ENCODE data around the gene MLLT3. TPM values are rescaled to one million over a fixed set of nuclear protein-coding genes. Genes with fewer than 3 reads are reported as not detected.

The MLLT3 gene
- total RNA-seq, 1 donor from 2014 or later = 50.7 TPM

GRCh38 chr9:20490246-20490834 is 132.0 kb downstream of the MLLT3 start:
- intact Hi-C loops (cut with micrococcal nuclease) = no loop called here

DNA sequence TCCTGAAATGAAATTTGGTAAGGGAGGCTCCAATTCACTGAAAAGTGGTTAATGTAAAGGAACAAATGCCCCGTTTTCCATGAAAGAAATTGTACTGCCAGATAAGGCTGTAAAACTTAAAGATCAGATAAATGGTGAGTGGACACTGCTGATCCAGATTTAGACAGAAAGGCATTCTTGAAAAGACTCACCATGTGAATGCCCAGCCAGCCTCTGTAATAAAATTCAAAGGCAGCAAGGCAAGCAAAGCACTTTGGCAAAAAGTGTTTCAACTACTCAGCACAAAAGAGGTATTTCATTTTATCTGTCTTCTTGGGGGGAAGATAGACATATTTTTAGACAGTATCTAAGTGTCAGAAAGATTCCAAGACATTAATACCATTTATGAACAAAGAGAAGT is 133.6 kb downstream of the MLLT3 start:
- intact Hi-C loops (cut with micrococcal nuclease) = no loop called here

DNA sequence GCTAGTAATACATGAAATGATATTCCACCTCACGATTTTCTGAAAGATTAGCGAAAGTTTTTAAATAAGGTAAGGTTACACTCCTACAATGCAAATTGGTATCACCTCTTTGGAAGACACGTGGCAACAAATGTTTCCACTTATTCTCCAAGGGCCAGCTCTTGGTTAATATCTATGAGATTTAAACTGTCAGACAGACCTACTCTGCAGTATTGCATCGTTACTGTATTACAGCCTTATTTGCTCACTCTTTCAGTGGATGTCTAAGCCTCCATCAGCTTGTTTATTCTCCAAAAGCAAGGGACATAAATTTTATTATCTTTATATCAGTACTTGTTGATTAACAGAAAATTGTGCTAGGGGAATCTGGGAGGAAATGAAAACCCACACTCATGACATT is 135.7 kb downstream of the MLLT3 start:
- intact Hi-C loops (cut with micrococcal nuclease) = no loop called here

DNA sequence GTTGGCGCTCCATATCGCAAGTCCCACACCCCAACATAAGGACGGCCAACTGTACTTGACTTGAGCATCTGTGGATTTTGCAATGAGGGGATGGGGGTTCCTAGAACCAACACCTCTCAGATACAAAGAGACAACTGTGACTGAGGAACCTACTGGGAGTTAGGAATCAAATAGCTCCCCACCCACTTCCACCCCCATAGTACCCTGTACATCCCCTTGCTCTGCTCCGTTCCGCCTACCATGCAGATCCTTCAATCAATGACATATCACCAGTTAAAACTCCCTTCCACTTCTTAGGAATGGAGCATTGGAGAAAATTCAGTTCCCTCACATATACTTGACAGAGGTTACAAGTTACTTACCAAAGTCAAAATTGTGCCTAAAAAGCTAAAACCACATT is 140.9 kb downstream of the MLLT3 start:
- intact Hi-C loops (cut with micrococcal nuclease) = no loop called here

- intact Hi-C loops (cut with micrococcal nuclease) = no loop called here
These were observed 142.1 kb downstream of the MLLT3 start for GRCh38 chr9:20480249-20480648.

DNA sequence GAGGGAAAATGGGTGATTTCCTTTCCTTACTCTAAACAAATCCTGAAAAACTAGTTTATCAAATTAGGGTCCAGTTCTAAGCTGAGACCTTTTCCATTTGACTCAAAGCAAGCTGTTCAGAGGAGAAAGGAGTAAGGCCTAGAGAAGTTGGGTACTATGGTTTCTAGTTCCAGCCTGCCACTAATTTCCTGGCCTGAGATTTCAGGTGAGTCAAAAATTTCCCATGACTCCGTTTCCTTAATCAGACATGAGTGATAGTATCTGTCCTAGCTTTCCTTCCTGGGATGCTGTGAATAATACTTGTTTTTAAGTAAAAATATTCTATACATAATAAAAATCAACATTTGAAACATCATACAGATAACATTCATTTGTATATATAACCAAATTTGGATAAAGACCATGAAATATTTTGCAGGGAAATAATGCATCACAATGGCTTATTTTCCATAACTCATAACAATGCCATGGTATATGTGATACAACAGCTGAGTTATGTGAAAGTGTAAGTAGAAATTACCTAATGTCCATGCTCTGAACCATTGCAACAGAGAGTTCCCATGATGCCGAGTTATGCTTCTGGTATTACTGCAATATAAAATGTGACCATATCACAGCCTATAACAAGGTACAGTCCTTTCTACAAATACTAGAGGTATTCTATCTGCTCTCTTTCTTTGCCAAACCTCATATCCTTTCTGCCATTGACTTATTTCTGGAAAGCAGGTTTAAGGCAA is 142.7 kb downstream of the MLLT3 start:
- intact Hi-C loops (cut with micrococcal nuclease) = no loop called here

GRCh38 chr9:20478786-20479185 is 143.5 kb downstream of the MLLT3 start:
- intact Hi-C loops (cut with micrococcal nuclease) = no loop called here

DNA sequence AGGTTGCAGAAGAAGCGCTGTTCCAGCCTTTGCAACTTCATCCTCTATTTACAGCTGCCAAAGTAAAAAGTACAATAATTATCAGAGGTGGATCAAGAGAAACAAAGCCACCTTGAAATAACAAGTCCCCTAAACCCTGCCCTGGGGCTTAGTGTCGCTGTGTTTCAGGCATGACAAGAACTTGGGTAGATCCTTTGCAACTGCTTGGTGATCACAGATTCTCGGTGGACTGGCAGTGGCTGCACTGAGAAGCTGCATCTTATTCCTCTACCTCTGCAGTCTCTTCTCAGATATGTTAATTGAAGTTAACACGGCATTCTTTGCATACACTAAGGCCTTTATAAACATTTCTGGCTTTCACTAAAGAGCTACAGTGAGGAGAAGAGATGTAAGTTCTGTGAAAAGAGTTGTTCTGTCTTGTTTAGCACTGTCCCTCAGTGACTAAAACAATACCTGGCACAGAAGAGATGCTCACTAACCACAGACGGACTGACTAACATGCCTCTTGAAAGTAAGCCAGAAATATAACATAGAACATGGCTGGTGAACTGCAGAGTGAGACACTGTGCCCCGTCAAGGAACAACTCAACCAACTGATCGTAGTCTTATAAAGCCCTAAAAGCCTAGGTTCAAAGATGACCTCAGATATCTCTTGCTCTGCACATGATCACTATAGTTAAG is 144.2 kb downstream of the MLLT3 start:
- intact Hi-C loops (cut with micrococcal nuclease) = no loop called here

DNA sequence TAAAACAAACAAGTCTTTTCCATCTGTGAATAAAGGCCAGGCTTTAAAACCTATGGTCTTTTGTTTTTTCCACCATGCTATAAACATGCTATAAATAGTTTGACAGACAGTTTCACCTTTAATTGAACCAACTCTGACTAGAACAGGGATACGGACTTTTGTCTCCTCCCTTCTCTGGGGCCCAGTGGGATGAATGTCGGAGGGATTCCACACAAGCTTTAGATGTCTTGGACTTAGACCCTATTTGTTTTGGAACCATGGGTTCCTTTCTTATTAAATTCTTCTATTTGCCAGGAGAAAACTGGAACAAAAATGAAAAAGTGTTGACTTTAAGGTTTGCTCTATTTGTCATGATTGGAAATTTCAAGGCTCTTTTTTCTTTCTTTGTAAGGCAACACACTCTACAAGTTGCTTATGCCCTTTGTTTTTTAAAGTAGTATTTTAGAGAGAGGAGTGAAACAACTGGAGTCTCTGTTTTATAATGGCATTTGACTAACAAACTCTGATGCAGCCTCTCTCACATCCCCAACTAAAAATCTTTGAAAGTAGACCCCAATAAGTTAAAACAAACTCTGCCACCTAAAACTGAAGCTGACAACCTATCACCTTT is 145.3 kb downstream of the MLLT3 start:
- intact Hi-C loops (cut with micrococcal nuclease) = no loop called here

GRCh38 chr9:20474496-20474895 is 147.8 kb downstream of the MLLT3 start:
- intact Hi-C loops (cut with micrococcal nuclease) = loop anchor here (5.0 kb wide), 1 partner anchor 52 kb away; no protein-coding TSS in a partner anchor

DNA sequence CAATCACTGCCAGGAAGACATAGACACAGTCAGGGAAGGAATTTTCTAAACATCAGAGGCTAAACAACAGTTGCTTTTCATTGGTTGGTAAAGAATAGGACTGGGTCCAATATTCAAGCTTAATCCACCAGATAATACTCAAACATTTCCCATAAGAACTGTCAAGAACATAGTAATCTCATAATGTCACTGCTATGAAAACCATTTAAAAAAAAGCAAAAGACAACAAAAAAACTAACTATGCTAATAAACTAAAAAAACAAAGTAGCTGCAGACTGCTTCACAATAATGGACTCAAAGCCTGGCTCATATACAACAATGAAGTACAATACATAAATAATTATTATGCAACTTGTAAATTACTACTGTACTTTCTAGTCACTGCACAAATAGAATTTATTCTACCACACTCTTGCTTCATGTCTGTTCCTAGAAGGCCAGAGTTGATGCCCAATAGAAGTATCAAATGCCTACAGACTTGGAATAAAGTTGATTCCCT is 148.7 kb downstream of the MLLT3 start:
- intact Hi-C loops (cut with micrococcal nuclease) = loop anchor here (5.0 kb wide), 1 partner anchor 51 kb away; no protein-coding TSS in a partner anchor

- intact Hi-C loops (cut with micrococcal nuclease) = loop anchor here (5.0 kb wide), 1 partner anchor 50 kb away; no protein-coding TSS in a partner anchor
These were observed 149.8 kb downstream of the MLLT3 start for GRCh38 chr9:20472342-20473045.

GRCh38 chr9:20466328-20467008 is 155.8 kb downstream of the MLLT3 start:
- intact Hi-C loops (cut with micrococcal nuclease) = no loop called here

DNA sequence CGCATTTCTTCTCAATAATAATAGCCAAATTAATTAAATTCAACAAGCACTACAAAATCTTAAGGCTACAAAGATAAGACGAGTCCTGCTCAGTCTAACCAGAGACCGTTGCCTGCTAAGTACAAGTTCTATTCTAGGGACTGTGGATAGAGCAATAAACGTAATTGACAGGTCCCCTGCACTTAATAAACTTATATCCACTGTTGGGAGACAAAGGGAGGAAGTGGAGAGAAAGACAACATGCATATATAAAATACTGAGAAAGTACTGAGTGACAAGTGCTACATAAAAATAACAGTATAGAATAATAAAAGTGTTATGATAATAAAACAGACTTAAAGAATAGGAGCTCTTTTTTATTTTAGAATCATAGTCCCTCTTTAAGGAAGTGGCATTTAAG is 158.1 kb downstream of the MLLT3 start:
- intact Hi-C loops (cut with micrococcal nuclease) = no loop called here

- intact Hi-C loops (cut with micrococcal nuclease) = no loop called here
These were observed 158.5 kb downstream of the MLLT3 start for GRCh38 chr9:20463823-20464222.

- intact Hi-C loops (cut with micrococcal nuclease) = no loop called here
These were observed 159.9 kb downstream of the MLLT3 start for GRCh38 chr9:20462410-20462809.

GRCh38 chr9:20447291-20447690 is 175.0 kb downstream of the MLLT3 start:
- intact Hi-C loops (cut with micrococcal nuclease) = no loop called here

- intact Hi-C loops (cut with micrococcal nuclease) = no loop called here
These were observed 176.1 kb downstream of the MLLT3 start for GRCh38 chr9:20446248-20446647.

DNA sequence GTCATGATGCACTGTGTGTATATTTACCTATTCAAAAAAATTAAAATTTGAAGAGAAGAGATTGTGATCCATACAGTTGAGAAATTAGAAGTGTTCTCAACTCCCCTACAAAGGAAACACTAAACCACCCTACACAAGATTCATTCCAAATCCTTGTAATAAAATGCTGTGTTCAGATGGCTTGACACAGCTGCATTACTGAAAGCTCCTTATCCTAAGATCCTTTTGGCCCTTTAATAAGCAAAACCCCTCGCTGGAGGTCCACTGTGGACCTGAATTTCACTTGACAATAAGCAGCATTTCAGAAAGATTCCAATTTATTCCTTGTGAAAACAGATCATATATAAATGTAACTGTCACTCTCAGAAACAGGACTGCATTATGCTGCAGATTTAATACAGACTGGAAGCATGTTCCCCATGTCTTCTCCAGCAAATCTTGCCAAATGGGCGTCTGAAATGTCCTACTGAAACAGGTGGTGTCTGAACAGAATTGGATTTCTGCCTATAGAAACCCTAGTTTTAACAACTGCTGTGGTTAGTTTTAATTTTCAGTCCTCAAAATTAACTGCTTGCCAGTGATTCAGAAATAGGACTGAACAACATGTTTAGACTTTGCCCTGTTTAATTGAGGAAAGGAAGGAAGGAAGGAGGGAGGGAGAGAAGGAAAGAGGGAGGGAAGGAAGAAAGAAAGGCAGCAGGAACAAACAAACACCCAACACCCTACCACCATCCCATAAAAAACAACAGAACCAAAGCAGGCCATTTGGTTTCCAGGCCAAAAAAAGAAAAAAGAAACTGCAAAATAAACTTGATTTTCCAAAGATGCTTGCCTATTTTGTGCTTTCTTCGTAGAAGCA is 179.6 kb downstream of the MLLT3 start:
- intact Hi-C loops (cut with micrococcal nuclease) = no loop called here

All from T-helper 1 cell treated with Interleukin-12 subunit alpha and Interleukin-12 subunit beta and Interleukin-4 antibody, amounts not matched to agents 30 ng/mL and 1 ng/mL, for 36 hours (primary cell).